GM12864 (cell line): ENCODE measurements around the gene HSPA4.
"Not testable (repeated sequence)": the region's sequence is repeated elsewhere in the genome, so short reads cannot be mapped to it uniquely, and the experiment has no call there.

ENCODE experiments used
- DNase-seq: peaks from one replicate; pipeline ENCODE4 v3.0.0-alpha.2; 2011; ENCODE audit warnings: low read depth
- H3K4me3 ChIP-seq: 2 replicates; pipeline ENCODE4 v1.5.1; 2011; ENCODE audit warnings: mild to moderate bottlenecking, low read depth, low read length, control low read depth
- CTCF ChIP-seq: IDR thresholded peaks from 2 replicates; pipeline ENCODE4 v1.5.1; 2011; ENCODE audit warnings: low read depth, mild to moderate bottlenecking, moderate library complexity, low read length, control low read depth, inconsistent platforms; ENCODE audit errors: missing control alignments

Gene HSPA4

GRCh38 chr5:133051542-133052316 lies at the start of gene HSPA4:
Gene HSPA4 (plus strand): TSS chr5:133052013. CDS start chr5:133052251, 238 bp downstream.
- DNase-seq, result peak; percentile 96
- no peak for TF ChIP-seq CTCF
- H3K4me3 ChIP-seq, result peak within 1 kb of the TSS; percentile 83

- H3K4me3 ChIP-seq, result no peak overlapping the region
- no peak for DNase-seq
- no peak for TF ChIP-seq CTCF
Measured at GRCh38 chr5:133006653-133007052, 45.2 kb upstream of the HSPA4 start.

- not testable (repeated sequence) for DNase-seq, H3K4me3 ChIP-seq
Measured at GRCh38 chr5:133008455-133008854, 43.4 kb upstream of the HSPA4 start.

GRCh38 chr5:133015466-133015865 lies 36.3 kb upstream of the HSPA4 start:
- no peak for TF ChIP-seq CTCF

GRCh38 chr5:133017964-133018363 lies 33.8 kb upstream of the HSPA4 start:
- no peak for DNase-seq
- TF ChIP-seq CTCF, result no peak

More at GRCh38 chr5:133015466-133015865, 36.3 kb upstream of the HSPA4 start:
- H3K4me3 ChIP-seq, result no peak overlapping the region
- no peak for DNase-seq

GRCh38 chr5:133019471-133019870 lies 32.3 kb upstream of the HSPA4 start:
- DNase-seq, H3K4me3 ChIP-seq: not testable (repeated sequence)

More at GRCh38 chr5:133017964-133018363, 33.8 kb upstream of the HSPA4 start:
- H3K4me3 ChIP-seq, result no peak overlapping the region

GRCh38 chr5:133025804-133026663 lies 25.8 kb upstream of the HSPA4 start, which contains the start of gene ZCCHC10:
Gene ZCCHC10 (minus strand): TSS chr5:133026549. CDS start chr5:133026537, 12 bp downstream.
- no peak for TF ChIP-seq CTCF
- H3K4me3 ChIP-seq, result peak within 1 kb of the TSS; percentile 89

More at GRCh38 chr5:133025804-133026663, 25.8 kb upstream of the HSPA4 start, which contains the start of gene ZCCHC10:
- DNase-seq, result peak; percentile 69
